NCI-H1417 (cell line): ENCODE results near the gene NUDT3.

Experiments used
- DNase-seq, 3 experiments: peaks; one replicate each; lab custom pipeline; 2025; lab: John Stamatoyannopoulos, UW

Gene NUDT3

DNA sequence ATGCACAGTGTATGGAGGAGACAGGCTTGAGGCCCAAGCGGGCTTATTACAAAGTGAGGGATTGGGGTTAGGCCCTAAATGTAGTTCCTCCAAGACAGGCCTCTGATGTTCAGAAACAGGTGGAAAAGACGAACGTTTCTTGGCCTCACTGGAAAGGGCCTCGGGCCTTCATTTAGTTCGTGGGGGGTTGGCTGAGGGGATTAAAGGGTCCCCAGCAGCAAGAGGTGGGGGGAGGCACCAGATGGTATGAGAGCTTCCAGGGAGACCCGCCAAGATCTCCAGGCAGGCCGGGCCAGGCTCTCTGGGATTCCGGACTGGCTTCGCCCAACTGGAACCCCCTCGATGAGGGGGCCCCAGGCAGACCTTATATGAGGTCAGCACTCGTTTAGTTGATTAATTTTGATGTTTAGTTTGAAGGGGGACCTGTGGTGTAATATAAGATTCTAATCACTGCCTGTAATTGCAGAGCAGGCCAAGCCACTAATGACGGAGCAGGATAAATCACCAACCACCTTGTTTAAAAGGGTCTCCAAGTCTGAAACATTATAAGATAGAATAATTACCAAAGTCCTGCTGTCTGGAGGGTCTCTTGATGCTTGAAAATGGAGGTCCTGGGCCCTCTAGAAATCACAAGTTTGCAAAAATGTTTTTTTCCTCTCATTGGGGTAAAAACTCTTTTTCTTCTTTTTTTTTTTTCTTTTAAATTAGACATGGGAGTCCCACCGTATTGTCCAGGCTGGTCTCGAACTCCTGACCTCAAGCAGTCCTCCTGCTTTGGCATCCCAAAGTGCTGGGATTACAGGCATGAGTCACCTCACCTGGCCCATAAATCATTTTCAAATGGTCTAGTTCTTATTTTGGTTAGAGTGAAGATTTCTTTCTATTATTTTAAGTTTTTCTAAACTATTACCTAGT lies 153.6 kb downstream of the NUDT3 start:
- peak in 2 of 3 experiments; percentile 40 to 48 for DNase-seq

- peak; percentile 30 to 76 (median 76) for DNase-seq
Measured at GRCh38 chr6:34237722-34238584, 154.5 kb downstream of the NUDT3 start.

- DNase-seq, result peak in 2 of 3 experiments; percentile 66 to 68
Measured at GRCh38 chr6:34237316-34237721, 155.2 kb downstream of the NUDT3 start.

DNA sequence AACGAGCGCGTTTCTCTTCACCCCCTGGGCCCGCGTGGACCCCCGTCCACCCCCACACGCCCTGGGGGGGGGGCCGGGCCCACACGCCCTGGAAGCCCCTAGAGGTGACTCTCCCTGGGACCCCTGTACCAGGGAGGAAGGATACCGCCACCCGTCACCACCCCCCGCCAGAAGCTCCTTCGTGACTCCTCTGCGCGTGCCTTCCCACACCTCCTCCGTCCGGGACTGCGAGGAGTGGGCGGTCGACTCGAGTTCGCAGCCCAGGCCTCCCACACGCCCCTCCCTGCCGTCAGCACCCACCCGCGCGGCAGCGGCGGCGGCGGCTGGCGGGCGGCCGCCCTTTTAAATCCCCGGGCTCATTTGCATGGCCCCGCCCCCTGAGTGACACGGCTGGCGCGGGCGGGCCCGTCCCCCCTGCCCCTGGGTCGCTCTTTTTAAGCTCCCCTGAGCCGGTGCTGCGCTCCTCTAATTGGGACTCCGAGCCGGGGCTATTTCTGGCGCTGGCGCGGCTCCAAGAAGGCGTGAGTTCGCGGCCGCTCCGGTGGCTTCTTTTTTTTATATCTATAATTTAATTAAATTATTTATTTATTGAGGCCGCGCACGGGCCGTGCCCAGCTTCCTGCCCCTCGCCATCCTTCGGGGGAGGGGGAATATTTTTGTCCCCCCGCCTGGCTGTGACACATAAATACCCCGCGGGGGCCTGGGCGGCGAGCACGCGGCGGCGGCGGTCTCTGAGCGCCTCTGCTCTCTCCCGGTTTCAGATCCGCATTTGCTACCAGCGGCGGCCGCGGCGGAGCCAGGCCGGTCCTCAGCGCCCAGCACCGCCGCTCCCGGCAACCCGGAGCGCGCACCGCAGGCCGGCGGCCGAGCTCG lies 155.8 kb downstream of the NUDT3 start, which contains the start of gene HMGA1:
Gene HMGA1, plus strand, starts transcription at position 431 of the 873 bp plus-strand sequence. CDS start 3,908 bp downstream, outside the sequence.
- DNase-seq, result peak; percentile 87 to 94 (median 91)

- DNase-seq, result peak in 2 of 3 experiments; percentile 62 to 63
Measured at GRCh38 chr6:34236131-34236442, 156.4 kb downstream of the NUDT3 start.

DNA sequence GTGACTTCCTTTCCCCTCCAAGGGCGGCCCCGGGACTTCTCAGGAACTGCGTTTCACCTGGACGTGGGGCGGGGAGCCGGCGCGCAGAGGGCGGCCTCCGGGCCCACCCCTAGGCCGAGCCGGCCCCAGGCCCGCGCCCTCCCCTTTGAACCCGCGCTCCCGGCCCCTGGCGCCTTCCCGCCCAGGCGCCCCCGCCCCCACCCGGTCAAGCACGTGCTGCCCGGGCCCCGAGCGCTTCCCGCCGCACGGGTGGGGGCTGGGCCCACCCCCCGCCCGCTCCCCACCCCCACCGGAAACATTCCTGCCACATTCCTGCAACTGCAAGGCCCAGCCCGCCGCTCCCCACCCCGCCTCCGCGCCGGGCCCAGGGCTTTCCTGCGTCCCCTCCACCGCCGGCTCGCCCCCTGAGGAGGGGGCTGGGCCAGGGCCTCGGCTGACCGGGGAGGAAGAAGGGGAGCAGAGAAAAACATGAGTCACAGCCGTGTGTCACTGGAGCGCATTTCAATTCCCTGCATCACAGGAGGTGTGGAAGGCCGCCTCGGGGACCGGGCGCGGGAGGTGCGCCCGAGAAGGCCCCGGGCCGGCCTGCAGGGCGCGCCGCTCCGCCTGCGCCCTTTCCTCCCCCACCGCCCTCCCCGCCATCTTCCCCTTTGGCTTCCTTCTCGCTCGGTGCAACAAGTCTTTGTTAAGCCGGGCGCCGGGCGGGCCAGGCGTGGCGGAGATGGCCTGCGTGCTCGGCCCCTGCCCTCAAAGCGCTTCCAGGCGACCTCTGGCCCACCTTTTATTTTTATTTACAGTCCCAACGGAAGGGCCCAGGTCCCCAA lies 156.9 kb downstream of the NUDT3 start:
- DNase-seq, result peak in 2 of 3 experiments; percentile 62 to 68

- DNase-seq, result no peak
Measured at GRCh38 chr6:34234667-34235306, 157.7 kb downstream of the NUDT3 start.

DNA sequence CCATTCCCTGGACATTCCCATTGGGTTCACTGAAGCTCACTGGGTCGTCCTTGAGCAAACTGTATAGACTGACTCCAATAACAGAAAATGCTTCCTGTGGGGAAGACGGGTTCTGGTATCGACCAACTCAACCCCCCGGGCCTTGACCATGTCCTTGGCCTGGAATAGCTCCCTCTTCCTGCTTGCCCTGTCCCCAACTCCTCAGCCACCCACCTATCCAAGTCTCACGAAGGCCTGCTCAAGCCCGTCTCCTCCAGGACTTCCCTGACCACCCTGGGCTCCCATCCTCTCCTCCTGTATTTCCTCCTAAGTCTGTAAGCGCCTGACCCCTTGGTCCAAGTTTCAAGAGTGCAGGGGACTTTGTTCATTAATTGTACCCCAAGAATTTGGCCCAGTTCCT lies 158.6 kb downstream of the NUDT3 start:
- no peak for DNase-seq

GRCh38 chr6:34232901-34233300 lies 159.6 kb downstream of the NUDT3 start:
- no peak for DNase-seq

GRCh38 chr6:34231566-34232336 lies 160.7 kb downstream of the NUDT3 start:
- no peak for DNase-seq

GRCh38 chr6:34230653-34231371 lies 161.7 kb downstream of the NUDT3 start:
- no peak for DNase-seq

DNA sequence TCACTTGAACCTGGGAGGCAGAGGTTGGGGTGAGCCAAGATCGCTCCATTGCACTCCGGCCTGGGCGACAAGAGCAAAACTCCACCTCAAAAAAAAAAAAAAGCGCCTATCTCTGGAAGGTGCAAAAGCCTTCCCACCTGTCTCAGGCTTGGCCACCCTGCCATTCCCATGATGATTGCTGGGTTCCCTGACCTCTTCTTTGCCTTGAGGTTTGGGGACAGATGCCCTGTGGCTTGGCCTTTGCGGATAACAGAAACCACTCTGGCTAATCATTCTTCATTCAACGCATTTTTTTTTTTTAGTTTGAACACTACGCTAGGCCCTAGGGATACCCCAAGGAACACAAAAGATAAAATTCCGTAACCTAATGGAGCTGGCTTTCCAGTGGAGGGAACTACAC lies 162.6 kb downstream of the NUDT3 start:
- no peak for DNase-seq
